DMS 273 treated with DMSO at 0.1 percent for 48 hours (cell line): ENCODE results near the gene ANK2.

ENCODE experiments used
- DNase-seq: peaks from one replicate; lab custom pipeline; 2025; lab: John Stamatoyannopoulos, UW

ANK2 gene

GRCh38 chr4:113398441-113399143 is 349.1 kb downstream of the ANK2 start:
- DNase-seq, result no peak

DNA sequence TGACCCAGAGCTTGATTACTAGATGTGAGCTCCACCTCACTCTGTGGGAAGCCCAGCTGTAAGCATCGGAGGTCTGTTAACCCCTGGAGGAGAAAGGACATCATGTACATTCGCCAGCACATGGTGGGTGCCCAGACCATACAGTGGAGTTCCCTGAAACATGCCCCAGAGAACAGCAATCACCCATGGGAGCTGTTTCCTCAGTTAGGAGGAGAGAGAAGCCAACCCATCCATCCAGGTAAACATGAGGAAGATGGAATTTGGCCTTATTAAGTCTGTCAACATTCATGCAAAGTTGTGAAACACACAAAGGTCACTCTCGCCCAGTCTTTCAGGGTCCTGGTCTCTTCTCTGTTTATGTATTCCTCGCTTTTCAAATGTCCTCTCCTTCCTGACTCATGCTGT is 354.7 kb downstream of the ANK2 start:
- no peak for DNase-seq

- peak; percentile 8 for DNase-seq
Observed at GRCh38 chr4:113404841-113405240, 355.4 kb downstream of the ANK2 start.

DNA sequence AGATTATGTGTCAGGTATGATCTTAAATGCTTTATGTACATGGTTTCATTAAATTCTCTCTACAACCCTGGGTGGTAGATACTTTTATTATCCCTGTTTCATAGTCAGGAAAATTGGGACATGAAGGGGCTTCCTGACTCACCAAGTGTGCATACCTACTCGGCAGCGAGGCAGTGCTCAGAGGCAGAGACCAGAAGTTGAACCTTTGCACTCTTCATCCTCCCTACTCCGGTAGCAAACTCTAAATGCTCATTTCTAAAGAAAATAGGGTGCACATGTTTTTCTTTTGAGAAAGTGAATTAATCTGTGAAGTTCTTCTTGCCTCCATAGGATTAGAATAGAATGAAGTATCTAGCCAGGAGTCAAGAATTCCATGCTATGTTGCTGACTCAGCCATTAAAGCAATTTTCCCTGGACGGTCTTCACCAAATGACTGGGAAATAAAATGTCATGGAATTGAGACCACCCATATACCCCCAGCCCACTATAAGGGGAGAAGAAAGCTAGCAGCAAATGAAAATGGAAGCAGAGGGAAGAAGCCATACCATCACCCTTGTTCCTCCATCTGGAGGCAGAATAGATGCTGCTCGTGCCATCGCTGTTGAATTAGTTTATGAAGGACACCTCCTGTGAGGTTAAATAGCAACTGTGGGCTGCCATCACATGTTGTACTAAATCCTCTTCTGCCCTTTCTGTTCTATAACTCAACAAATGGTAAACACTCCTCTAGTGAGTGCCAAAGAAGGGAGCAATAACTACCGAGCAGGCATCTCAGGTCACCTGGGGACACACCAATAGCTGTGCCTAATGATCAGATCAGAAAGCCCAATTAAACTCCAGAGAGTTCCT is 356.6 kb downstream of the ANK2 start:
- no peak for DNase-seq

DNA sequence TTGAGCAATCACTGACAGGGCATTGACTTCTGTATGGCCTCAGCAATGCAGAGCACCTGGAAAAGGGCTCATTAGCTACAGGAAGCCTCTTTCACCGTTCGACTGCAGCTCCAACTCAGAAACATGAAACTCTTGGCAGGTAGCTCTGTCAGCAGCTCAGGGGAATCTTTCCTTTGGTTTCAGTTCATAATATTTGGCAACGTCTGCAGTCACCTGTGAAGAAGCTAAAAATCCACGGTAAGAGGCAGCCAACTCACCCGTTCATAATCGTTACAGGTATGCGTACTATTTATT is 357.2 kb downstream of the ANK2 start:
- no peak for DNase-seq

- no peak for DNase-seq
Observed at GRCh38 chr4:113407409-113407808, 358.0 kb downstream of the ANK2 start.

DNA sequence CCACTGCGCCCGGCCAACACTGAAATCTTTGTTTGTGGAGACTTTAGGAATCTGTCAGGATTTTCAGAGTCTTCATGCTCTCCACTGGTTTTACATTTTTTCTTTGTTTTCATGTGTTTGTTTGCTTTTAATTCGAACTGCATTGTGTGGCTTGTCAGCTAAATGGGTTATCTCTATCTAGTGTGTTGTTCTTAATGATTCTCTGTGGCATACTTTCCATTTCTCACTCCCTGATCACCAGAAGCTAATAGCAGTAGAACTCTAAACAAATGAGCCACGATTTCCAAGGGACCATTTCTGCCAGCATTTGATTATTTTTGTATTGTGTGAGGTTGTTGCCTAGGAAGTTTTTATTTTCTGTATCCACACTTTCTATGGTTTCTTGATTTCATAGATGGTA is 359.7 kb downstream of the ANK2 start:
- DNase-seq, result no peak

DNA sequence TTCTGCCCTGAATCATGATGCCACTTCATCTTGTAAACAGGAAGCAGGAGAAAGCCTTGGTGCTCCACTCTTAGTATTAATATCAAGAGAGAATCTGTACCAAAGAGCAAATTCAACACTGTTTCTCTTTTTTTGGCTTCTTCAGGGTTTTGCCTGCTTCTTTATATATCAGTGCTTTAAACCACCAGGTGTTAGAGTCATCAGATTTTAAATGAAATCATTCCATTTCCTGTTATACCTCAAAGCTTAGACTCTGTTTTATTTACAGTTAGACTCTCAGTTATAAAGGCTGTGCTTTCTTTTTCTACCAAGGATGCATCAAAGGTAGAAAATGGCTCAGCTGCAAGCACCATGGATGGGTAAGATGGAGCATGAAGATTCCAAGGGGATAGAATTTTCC is 361.2 kb downstream of the ANK2 start:
- no peak for DNase-seq

DNA sequence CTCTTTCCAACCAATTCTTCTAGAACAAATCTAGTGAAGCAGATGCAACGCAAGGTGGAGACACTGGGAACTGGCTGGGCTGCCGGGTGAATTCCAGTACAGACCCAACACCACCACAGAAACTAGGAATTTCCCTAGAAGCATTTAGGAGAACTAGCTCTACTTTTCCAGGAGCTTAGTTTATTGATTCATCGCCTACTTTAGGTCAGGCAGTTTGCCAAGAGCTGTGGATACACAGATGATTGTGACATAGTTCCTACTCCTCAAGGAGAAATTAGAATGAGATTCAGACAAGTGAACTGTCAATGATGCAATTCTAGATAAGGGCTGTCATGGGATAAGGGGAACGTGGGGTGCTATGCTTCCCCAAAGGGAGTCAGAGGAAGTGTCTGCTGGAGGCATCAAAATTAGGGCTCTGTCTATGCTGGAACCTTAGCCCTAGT is 362.1 kb downstream of the ANK2 start:
- DNase-seq, result no peak

- no peak for DNase-seq
Observed at GRCh38 chr4:113419631-113420030, 370.2 kb downstream of the ANK2 start.

- DNase-seq, result no peak
Observed at GRCh38 chr4:113420938-113421337, 371.5 kb downstream of the ANK2 start.

DNA sequence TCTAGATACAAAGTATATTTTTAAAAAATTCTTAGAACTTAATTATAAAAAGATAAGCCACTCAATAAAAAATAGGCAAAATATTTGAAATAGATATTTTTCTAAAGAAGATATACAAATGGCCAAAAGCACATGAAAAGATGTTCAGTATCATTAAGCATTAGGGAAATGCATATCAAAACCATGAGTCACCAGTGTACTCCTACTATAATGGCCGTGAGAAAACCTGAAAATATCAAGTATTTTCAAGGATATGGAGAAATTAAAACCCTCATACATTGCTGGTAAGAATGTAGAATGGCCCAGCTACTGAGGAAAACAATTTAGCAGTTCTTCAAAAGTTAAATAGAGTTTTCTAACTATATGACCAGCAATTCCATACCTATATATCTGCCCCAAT is 374.2 kb downstream of the ANK2 start:
- DNase-seq, result no peak

GRCh38 chr4:113433116-113433515 is 383.7 kb downstream of the ANK2 start:
- no peak for DNase-seq
